Measurements from ENCODE around the gene PLD1. TPM values are rescaled to one million over a fixed set of nuclear protein-coding genes. Genes with fewer than 3 reads are reported as not detected.
"Not testable (repeated sequence)": the region's sequence is repeated elsewhere in the genome, so short reads cannot be mapped to it uniquely, and the experiment has no call there.

The PLD1 gene
- total RNA-seq, 1 donor from 2014 or later: 6.6 TPM

- DNase-seq: no peak
Measured at GRCh38 chr3:171768986-171769385, 41.3 kb downstream of the PLD1 start.

DNA sequence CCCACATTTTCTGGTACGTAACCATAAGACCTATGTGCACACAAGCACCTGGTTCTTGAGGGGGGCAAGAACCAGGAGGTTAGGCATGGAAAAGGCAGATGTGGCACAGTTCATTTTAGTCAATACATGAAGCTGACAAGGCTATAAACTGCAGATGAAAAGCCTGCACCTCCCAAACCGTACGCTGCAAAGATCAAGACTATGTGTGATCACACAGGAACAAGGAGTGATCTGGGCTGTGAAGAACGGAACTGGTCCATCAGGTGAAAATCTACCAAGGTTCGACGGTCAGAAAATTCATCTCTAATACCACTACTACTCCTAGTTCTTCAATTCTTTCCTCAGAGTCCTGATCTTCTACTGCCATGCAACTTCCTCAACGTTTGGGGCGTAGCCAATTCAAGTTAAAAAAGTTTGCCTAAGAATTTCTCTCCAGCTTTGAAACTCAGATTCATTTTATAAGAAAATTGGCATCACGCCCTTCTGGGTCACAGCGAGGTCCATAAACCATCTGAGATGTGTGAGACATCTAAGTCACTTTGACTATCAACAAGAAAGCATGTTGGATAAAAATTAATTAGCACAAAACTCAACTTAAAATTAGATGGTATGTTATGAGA is 41.9 kb downstream of the PLD1 start:
- DNase-seq: no peak

DNA sequence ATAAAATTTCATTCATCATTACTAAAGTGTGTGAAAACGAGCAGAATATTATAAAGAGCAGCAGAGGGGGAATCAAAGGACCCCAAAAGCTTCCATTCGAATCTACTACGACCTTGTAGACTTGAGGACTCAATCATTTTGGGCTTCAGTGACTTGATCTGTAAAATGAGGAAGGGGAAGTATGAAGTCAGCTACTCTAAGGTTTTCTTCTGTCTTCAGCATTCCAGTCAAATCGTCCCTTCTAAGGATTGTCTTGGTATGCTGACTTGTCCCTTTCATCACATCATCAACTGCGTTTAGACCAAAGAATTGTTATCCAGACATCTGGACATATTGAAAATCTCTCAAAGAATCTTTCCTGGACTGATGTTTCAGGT is 44.8 kb downstream of the PLD1 start:
- no peak for DNase-seq

DNA sequence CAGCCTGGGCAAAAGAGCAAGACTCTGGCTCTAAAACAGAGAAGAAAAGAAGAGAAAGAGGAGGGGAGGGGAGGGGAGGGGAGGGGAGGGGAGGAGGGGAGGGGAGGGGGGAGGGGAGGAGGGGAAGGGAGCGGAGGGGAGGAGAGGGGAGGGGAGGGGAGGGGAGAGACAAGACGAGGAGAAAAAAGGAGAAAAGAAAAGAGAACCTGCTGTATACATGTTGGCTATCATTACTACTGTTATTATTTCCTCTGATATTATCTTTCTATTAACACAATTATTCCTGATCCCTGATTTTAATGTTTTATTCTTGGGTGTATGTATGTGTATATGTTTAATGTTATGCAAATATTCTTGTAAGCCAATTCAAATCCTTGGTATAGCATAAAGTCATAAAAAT is 46.9 kb downstream of the PLD1 start:
- DNase-seq: no peak

- no peak for DNase-seq
Measured at GRCh38 chr3:171760477-171760876, 49.8 kb downstream of the PLD1 start.

- no peak for DNase-seq
Measured at GRCh38 chr3:171758109-171758508, 52.2 kb downstream of the PLD1 start.

GRCh38 chr3:171757361-171758034 is 52.8 kb downstream of the PLD1 start:
- DNase-seq: no peak

DNA sequence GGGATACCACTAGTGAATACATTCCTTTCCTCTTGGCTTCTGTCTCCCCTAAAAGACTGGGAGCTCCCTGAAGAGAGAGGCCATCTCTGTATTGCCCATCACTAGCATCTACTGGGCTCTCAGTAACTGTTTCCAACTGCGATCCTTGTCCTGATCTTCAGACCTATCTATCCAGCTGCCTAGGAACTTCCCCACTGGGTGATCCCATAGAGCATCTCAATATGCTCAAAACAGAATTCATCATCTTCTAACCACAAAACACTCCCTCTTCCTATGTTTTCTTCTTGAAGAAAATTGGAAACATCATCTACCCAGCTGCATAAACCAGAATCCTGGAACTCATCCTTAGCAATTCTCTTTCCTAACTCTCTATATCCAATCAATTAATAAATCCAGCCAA is 54.6 kb downstream of the PLD1 start:
- DNase-seq: no peak

DNA sequence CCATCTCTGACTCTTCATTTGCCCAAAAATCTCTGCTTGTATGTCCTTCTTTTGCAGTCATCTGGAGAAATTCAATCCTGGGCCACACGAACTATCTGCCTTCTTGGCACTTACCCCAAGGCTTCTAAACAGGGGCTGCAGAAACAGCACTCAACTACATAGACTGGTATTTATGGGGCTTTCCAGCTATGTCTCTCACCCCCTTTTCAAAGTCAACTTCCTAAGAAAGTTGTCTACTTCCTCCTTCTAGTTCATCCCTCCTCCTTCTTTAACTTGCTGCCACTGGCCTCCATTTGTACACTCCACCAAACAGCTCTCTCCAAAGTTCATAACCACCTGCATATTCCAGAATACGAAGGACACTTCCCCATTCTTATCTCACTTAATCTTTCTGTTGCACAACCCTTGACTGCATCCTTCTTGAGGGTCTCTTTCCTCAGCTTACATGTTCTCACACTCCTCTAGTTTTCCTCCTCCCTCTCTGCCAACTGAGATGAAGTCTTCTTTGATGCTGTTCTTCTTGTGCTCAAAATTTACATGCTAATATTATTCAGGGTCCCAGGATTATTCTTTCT is 55.2 kb downstream of the PLD1 start:
- DNase-seq: no peak

GRCh38 chr3:171753665-171754408 is 56.4 kb downstream of the PLD1 start:
- no peak for DNase-seq

GRCh38 chr3:171753025-171753472 is 57.2 kb downstream of the PLD1 start:
- no peak for DNase-seq

GRCh38 chr3:171752329-171752728 is 58.0 kb downstream of the PLD1 start:
- DNase-seq: no peak

GRCh38 chr3:171749124-171749523 is 61.2 kb downstream of the PLD1 start:
- no peak for DNase-seq

DNA sequence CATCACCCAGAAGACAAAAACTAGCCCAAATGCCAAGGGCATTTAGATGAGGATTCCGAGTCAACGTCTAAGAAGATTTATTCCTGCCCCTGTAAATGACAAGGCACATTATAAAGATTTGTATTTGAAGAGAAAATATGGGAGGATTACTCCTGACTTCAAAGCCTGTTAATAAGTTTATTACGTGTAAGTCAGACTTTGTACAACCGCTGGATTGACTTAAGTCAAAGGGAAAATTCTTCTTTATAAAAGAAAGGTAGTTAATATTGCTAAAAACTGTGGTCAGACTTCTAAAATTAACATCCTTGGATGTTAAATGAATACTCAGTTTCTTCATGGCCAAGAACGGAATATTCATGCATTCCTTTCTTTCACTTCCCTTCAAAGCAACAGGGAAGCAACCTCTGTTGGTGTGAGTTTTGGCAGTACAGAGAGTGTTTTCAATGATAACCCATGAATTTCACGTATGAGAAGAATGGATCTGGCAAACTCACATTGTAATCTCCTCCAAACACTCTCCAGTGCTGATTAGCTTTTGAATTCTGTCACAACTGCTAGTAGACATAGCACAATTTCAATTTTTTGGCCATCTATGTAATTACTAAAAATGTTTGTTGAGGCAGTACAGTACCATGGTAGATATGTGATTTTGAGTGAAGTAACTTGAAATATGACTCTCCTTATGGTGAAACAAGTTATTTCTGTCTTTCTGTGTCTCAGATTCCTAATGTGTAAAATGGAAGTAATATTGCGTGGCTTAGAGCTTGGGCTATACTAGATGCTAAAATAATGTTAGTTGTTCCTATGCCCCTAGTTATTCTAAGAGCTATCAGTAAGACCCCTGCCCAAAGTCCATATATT is 62.0 kb downstream of the PLD1 start:
- no peak for DNase-seq

GRCh38 chr3:171747223-171747920 is 62.9 kb downstream of the PLD1 start:
- no peak for DNase-seq

DNA sequence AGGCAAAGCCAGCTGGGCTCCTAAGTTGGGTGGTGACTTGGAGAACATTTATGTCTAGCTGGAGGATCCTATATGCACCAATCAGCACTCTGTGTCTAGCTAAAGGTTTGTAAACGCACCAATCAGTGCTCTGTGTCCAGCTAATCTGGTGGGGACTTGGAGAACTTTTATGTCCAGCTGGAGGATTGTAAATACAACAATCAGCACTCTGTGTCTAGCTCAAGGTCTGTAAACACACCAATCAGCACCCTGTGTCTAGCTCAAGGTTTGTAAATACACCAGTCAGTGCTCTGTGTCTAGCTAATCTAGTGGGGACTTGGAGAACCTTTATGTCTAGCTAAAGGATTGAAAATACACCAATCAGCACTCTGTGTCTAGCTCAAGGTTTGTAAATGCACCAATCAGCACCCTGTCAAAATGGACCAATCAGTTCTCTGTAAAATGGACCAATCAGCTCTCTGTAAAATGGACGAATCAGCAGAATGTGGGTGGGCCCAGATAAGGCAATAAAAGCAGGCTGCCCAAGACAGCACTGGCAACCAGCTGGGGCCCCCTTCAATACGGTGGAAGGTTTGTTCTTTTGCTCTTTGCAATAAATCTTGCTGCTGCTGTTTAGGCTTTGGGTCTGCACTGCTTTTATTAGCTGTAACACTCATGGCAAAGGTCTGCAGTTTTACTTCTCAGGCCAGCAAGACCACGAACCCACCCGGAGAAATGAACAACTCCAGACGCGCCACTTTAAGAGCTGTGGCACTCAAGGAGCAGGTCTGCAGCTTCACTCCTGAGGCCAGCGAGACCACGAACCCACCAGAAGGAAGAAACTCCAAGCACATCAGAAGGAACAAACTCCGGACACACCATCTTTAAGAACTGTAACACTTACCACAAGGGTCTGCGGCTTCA is 63.7 kb downstream of the PLD1 start:
- DNase-seq: not testable (repeated sequence)

GRCh38 chr3:171745577-171746319 is 64.5 kb downstream of the PLD1 start:
- DNase-seq: no peak

DNA sequence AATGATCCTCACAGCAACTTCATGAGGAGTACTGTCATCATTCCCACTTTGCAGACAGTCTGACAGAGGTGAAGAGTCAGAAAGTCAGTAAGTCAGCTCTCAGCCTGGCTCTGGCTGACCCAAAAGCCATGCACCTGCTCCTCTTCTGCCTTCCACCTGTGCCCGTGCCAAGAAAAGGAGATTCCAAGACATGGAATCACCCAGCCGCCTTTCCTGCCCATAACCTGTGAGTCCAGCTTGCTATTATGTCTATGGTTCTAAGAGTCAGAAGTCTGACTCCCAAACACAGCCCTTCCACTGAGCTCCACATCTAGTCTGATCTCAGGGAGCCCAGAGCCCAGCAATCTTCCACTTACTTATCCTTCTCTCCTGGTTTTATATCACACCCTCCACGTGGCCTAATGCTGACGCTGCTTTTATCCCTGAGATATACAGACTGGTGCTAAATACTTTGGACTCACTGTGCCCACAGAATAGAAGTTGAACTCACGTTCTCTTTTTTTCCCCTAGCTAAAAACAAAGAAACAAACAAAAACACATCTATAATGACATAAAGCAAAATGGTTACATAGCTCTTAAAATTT is 66.0 kb downstream of the PLD1 start:
- DNase-seq: no peak
